HG03469 (cell line): ENCODE measurements around the gene MYL9.

Experiments used
- ATAC-seq: cut with Tn5 transposase; IDR thresholded peaks from one replicate; pipeline ENCODE4 v1.9.1; 2021; ENCODE audit warnings: mild to moderate bottlenecking, moderate library complexity, moderate number of reproducible peaks; ENCODE audit not compliant: unreplicated experiment

MYL9 gene

GRCh38 chr20:36578356-36579041, 37.2 kb downstream of the MYL9 start:
- no peak for ATAC-seq

DNA sequence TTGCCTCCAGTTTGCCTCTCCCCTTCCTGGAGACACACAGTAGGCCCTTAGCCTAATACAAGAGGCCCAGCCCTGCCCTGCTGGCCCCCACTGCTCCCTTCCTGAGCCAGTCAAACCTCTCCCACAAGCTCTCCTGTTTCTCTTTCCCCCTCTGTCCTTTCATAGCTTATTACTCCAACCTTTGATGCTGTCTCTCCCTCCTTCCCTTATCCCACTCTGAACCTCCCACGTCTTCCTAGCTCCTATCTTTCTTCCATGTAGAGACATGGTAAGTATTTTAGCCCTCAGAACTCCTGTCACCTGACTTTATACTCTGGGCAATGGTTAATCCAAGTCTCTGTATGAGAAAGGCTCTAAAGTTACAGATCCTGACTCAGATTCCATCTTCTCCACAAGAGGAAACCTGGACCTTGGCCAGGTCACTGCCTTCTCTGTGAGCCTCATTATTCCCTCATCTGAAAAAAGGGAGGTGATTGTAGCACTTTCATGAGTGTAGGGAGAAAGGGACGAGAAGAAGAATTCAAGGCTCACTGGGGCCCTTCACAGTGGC, 38.8 kb downstream of the MYL9 start:
- ATAC-seq, result no peak

- ATAC-seq, result no peak
Observed at GRCh38 chr20:36582322-36582721, 41.0 kb downstream of the MYL9 start.

DNA sequence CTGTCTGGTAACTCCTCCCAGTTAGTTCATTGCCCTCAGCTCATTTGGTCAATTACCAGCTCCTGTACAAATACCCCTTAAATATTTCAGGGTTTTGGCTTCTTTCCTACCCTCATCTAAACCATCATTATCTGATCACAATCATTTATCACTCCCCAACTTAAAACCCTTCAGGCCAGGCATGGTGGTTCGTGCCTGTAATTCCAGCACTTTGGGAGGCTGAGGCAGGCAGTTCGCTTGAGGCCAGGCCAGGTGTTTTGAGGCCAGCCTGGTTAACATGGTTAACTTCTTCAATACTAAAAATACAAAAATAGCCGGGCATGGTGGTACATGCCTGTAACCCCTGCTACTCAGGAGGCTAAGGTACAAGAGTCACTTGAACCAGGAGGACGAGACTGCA, 41.5 kb downstream of the MYL9 start:
- no peak for ATAC-seq

- no peak for ATAC-seq
Observed at GRCh38 chr20:36584018-36584481, 42.7 kb downstream of the MYL9 start.

- no peak for ATAC-seq
Observed at GRCh38 chr20:36585410-36586125, 44.2 kb downstream of the MYL9 start.

GRCh38 chr20:36587388-36588070, 46.2 kb downstream of the MYL9 start:
- no peak for ATAC-seq

- ATAC-seq, result no peak
Observed at GRCh38 chr20:36591281-36591680, 50.0 kb downstream of the MYL9 start.

DNA sequence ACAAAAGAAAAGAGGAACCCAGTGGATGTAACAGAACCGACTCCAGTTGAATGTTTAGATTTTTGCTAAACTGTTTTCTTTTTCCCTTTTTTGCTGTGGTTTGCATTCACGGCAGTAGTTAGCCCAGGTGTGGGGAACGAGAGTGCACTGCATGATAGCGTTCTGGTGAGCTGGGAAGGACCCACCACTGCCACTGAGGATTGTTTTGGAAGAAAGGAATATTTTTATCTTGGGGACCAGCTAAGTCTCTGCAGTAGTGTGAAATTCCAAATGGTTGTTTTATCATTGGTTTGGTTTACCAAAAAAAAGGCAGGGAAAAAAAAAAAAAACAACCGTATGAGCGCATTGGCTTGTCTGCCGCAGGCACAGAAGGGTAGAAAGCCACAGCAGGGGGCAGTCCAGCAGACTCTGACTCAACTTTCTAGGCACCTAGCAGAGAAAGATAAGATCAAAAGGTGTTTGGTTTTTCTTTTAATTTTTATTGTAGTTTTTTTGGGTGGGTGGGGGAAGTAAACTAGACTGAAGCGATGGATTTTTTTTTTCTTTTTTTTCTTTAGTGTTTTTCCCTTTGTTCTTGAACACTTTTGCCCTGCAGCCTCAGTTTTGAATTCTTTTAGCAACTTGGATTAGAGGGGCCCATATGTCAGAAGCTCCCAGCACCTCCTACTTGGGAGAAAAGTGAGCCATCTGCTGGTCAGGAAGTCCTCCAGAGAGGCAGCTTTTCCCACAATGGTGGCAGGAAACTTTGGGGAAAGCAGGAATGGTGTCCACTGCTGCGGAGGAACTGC, 50.7 kb downstream of the MYL9 start:
- no peak for ATAC-seq

- no peak for ATAC-seq
Observed at GRCh38 chr20:36593347-36593929, 52.1 kb downstream of the MYL9 start.

DNA sequence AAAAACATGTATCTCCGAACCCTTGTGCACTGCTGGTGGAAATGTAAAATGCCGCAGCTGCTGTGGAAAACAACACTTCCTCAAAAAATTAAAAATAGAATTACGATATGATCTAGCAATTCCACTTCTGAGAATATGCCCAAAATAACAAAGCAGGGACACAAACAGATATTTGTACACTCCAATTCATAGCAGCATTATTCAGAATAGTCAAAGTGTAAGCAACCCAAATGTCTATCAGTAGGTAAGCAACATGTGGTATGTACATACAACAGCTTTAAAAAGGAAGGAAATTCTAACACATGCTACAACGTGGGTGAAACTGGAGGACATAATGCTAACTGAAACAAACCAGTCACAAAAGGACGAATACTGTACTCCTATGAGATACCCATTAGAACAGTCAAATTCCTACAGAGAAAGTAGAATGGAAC, 58.6 kb downstream of the MYL9 start:
- no peak for ATAC-seq
